Uterus (tissue), 2 donors: Measurements from ENCODE around the gene SEC14L6.

Experiments used
- CTCF ChIP-seq, 4 experiments: fragments of 200-600 bp in 2 of 4; fragments of 450-650 bp in 2 of 4; sonication (generic) in 2 of 4; IDR thresholded peaks; one replicate each; pipeline ENCODE4 v1.5.1; 2016 to 2019; ENCODE audit warnings: antibody characterized with exemption in 4 of 4, mild to moderate bottlenecking in 2 of 4, moderate library complexity in 1 of 4
- POLR2A ChIP-seq, 2 donors: fragments of 450-650 bp; IDR thresholded peaks; one replicate each; pipeline ENCODE4 v1.6.1; 2016; ENCODE audit warnings: antibody characterized with exemption in 2 of 2, mild to moderate bottlenecking in 1 of 2, moderate library complexity in 1 of 2

GRCh38 chr22:30546616-30547015 is at the start of gene SEC14L6:
- TF ChIP-seq CTCF (IDR thresholded peaks at IDR 0.05) (no peak), POLR2A (IDR thresholded peaks at IDR 0.05) (no peak)
